ENCODE results near the gene SOX3. TPM values are rescaled to one million over a fixed set of nuclear protein-coding genes. Genes with fewer than 3 reads are reported as not detected.

SOX3 gene
- total RNA-seq = not detected in 2 replicates

DNA sequence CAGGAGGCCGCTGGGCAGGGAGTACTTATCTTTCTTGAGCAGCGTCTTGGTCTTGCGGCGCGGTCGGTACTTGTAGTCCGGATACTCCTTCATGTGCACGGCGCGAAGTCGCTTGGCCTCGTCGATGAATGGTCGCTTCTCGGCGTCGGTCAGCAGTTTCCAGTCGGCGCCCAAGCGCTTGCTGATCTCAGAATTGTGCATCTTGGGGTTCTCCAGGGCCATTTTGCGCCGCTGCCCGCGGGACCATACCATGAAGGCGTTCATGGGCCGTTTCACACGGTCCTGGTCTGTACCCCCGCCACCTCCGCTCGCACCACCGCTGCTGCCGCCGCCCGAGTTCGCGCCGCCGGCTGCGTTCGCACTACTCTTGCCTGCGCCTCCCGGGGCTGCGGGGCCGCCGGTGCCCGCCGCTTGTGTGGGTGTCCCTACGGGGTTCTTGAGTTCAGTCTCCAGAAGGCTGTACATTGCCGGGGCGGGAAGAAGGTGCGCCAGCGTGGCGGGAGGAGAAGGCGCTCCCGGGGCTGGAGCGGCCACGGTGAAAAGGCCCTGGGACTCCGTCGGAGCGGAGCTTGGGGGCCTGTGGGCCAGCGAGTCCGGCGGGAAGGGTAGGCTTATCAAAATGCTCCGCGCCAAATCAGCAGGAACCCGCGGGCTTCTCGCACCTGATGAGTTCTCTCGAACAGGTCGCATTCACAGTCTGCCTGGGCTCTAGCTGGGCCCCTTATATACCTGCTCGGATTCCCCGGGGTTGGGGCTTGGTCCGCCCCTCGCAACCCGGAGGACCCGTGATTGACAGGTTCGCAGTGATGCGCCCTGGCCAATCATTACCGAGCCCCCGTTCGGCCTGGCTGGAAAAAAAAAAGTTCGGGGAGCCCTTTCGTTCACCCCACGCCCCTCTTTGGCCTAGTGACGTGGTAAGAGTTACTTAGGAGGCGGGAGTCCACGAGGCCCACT lies at the start of gene SOX3:
TSS of gene SOX3 (minus strand) at position 699 of the 954 bp plus-strand sequence. CDS start at position 690, 9 bp downstream.
- DNase-seq (ENCODE audit: extremely low read depth, low read depth, low spot score) = no peak

DNA sequence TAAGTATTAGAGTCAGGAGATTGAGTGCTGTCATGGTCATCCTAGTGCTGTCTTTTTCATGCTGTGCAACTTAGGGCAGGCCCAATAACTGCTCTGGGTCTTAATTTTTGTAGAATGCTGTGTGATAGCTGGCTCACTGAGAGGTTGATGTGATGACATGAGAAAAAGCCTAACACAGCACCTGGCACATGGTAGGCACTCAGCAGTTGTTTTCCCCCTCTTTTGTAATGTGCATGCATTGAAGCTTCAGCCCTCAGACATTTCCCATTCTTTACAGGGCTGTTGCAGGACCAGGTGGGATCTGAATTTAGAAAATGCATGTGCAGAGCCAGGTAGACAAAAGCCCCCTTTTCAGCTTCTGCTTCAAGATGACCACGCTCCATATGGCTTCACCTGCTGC lies 44.1 kb upstream of the SOX3 start:
- no peak for DNase-seq (ENCODE audit: extremely low read depth, low read depth, low spot score)

- DNase-seq (ENCODE audit: extremely low read depth, low read depth, low spot score) = no peak
Measured at GRCh38 chrX:140526171-140526570, 21.3 kb upstream of the SOX3 start.

DNA sequence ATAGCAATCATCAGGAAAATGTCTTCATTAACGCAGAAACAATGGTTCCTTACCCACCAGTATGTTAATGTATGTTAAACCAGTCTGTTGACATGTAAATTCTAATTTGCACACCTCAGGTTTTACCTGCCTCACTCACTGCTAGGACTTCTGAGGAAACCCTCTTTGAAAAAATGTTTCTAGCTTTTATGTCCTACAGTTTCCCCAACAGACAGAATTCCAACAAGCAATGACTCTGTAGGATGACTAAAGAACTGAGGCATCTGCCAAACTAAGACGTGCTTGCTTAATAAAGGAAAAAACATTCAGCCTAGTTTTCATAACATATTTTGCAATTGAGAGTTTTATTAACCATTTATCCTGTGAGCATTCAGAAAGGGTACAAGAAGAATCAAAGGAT lies 20.6 kb upstream of the SOX3 start:
- no peak for DNase-seq (ENCODE audit: extremely low read depth, low read depth, low spot score)

DNA sequence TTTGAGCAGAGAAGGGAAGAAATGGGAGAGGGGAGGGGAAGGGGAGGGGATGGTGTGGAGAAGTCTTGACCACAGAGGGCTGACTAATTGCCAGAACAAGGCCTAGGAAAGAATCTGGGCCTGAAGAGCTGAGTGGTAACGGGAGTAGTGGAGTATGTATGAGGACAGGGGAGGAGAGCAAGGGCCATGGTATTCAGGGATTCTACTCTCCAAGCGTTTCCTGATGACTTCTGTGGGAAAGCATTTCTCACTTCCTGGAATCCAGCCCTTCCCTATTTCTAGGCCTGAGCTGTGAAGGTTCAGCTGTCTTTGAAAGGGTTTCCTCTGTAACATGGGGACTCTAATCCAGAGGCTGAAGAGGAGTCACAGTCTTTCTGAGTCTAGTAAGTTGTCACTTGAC lies 19.7 kb upstream of the SOX3 start:
- DNase-seq (ENCODE audit: extremely low read depth, low read depth, low spot score) = no peak

- no peak for DNase-seq (ENCODE audit: extremely low read depth, low read depth, low spot score)
Measured at GRCh38 chrX:140521393-140521792, 16.5 kb upstream of the SOX3 start.

DNA sequence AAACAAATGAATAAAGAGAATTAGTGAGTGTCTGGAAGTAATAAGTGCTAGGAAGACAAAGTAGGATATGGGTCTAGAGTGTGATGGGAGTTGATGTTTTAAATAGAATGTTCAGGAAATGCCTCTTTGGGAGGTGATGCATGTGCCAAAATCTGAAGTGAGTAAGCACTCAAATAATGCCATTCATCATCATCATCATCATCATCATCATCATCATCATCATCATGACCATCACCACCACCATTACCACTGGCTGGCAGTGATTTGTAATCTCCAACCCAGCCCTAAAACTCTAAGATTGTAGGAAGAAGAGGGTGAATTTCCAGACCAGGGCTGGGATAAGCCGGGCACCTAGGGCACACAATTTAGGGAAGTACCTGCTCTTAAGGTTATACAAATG lies 9.7 kb upstream of the SOX3 start:
- DNase-seq (ENCODE audit: extremely low read depth, low read depth, low spot score) = no peak

DNA sequence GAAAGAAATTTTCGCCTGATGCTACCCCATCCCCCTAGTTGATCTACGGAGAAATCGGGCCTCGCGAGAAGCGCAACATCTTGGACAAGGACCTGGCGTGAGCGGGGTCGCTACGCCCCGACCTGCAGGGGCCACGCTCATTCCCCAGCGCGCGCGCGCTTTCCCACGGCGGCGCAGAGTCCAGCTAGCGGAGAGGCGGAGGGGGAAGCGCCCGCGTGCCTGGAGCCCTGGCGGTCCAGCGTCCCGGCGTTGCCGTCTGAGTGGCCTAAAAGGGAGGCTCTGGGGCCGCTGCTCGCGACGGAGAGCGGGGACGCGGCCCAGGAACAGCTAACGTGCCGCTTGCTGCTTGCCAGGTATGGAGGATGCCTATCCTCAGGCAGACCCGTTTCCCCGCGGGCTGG lies 6.0 kb upstream of the SOX3 start:
- DNase-seq (ENCODE audit: extremely low read depth, low read depth, low spot score) = no peak

DNA sequence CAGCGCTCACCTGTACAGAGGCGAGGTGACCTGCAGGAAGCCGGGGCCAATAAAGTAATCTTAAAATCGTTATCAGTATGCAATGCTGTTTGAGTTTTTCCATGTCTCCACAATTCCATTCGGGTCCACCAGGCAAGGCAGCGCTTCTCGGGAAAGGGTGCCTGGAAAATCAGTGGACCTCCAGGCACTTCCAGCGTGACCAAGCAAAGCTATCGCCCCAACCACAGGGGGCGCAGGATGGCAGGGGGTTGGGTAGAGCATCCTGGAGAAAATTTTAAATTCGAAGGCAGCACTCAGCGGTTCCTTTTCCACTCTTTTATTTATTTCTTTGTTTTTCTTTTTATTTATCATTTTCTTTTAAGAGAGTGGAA lies 5.4 kb upstream of the SOX3 start:
- DNase-seq (ENCODE audit: extremely low read depth, low read depth, low spot score) = no peak

DNA sequence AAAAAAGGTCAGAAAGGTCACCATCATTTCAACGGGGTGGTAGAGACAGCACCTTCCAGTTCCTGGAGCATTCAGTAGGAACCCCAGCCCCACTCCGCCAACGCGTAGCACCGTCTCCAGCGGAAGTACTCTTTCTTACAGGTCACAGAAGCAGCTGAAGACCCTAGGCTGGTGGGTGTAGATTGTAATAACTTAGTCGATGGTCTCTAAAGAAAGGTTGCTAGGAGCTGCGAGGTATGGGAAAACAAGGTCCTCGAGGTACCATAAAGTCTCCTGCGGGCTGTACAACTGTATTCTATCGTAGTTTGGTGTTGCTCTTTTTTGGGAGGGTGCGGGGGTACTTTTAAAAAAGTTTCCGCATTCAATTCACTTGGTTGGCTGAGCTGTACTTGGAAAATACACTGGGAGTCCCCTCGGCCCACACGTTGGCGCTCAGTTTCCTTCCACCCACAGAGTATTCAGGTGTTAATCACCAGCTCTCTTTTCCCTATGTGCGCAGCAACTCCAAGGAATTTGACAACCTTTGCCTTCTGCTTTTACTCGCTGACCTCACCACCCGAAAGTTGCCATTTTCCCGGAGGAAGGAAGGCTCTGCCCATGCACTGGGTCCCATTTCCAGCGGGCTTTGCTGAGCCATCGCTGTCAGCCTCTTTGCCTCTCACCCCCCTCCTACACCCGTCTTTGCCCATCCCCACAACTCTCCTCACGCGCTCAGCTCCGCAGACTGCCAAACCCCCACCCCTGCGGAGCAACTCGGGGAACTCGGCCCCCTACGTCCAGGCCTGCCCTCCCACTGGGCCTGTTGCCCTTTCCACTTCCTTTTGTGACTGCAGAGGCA lies 4.8 kb upstream of the SOX3 start:
- no peak for DNase-seq (ENCODE audit: extremely low read depth, low read depth, low spot score)

DNA sequence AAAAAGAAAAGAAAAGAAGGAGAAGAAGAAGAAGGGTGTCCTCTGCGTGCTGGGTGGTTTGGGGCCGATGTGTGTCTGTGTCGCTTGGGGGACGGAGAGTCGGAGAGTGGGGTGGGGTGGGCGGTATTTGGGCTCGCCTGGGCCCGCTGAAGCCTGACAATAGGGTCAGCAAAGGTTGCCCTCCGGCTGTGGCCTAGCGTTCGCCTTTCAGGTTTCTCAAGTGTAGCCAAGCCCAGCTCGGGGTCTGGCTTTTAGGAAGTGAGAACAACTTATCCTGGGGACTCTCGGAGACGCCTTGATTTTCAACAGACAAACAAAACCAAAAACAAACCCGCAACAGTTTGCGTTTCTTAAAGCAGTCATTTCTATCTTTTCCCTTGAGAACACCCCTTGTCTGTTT lies 4.1 kb upstream of the SOX3 start:
- no peak for DNase-seq (ENCODE audit: extremely low read depth, low read depth, low spot score)

- no peak for DNase-seq (ENCODE audit: extremely low read depth, low read depth, low spot score)
Measured at GRCh38 chrX:140507982-140508305, 3.1 kb upstream of the SOX3 start.

- DNase-seq (ENCODE audit: extremely low read depth, low read depth, low spot score) = no peak
Measured at GRCh38 chrX:140507223-140507981, 2.5 kb upstream of the SOX3 start.

- no peak for DNase-seq (ENCODE audit: extremely low read depth, low read depth, low spot score)
Measured at GRCh38 chrX:140505421-140506337, 810 bp upstream of the SOX3 start.

DNA sequence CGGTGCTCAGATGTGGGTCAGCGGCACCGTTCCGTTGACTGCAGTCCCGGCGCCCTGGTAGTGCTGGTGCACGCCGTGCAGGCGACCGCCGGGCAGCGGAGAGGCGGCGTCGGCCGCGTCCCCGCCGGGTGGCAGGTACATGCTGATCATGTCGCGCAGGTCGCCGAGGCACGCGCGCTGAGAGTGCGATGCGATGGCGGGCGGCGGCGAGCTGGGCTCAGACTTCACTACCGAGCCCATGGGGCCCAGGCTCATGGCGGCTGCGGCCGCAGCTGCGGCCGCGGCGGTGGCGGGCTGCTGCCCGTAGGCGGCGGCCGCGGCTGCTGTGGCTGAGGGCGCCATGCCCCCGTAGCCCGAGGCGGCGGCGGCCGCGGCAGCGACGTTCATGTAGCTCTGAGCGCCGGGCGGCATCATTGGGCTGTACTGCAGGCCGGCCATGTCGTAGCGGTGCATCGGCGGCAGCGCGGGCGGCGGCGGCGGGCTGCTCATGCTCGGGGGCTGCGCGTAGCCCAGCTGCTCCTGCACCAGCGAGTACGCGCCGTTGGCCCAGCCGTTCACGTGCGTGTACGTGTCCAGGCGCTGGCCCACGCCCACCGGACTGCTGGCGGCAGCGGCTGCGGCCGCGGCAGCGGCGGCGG lies 1.0 kb downstream of the SOX3 start:
- DNase-seq (ENCODE audit: extremely low read depth, low read depth, low spot score) = no peak

GRCh38 chrX:140503238-140503601 lies 1.6 kb downstream of the SOX3 start:
- DNase-seq (ENCODE audit: extremely low read depth, low read depth, low spot score) = no peak

DNA sequence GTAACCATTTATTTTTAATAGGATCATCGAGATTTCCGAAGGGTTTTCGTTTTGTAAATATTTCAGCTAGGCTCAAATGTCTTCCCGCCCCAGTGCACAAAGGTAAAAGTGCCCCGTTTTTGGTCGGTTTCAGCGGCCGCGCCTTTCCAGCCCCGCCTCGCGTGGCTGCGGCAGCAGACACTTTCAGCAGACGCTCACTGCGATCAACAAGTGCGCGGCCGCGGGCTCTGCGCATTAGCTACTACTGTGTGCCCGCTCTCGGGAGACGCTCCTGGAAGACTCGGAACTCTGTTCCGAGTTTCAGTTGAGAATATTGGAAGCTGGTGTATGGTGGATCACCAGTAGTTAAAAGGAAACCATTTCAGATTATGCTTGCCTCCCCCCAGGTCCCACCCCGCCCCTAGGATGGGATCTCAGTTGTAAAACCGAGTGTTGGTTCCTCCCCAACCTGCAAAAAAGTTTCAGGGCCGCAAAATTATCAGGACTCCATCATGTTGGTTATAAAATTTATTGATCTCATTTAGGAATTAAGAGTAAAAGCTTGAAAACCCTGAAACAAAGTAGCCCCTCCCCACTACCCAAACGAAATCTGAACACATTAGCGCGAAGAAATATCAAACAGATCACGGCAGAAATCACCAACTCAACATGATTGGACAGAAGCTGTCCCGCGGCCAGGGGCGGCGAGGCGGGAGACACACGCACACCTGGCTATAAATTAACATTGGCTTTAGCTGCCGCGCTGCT lies 2.2 kb downstream of the SOX3 start:
- DNase-seq (ENCODE audit: extremely low read depth, low read depth, low spot score) = no peak

GRCh38 chrX:140501940-140502468 lies 2.9 kb downstream of the SOX3 start:
- no peak for DNase-seq (ENCODE audit: extremely low read depth, low read depth, low spot score)

GRCh38 chrX:140501321-140501720 lies 3.5 kb downstream of the SOX3 start:
- no peak for DNase-seq (ENCODE audit: extremely low read depth, low read depth, low spot score)
